ENCODE results near the gene KBTBD7.
"Not testable (repeated sequence)": the region's sequence is repeated elsewhere in the genome, so short reads cannot be mapped to it uniquely, and the experiment has no call there.

Gene KBTBD7

DNA sequence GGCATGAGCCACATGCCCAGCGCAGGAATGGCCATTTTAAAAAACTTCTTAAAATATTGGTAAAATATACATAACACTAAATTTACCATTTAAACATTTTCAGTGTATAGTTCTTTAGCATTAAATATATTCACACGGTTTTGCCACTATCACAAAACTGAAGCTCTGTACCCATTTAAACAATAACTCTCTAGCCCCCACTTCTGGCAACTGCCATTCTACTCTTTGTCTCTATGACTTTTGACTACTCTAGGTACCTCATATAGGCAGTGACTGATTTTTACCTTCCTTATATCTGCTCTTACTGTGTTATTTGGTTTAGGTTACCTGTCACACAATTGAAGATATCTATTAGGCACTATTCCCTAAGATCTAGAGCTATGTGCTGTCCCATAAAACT is 2.3 kb upstream of the KBTBD7 start:
- DNase-seq: peak in 1 of 5 experiments; percentile 36

DNA sequence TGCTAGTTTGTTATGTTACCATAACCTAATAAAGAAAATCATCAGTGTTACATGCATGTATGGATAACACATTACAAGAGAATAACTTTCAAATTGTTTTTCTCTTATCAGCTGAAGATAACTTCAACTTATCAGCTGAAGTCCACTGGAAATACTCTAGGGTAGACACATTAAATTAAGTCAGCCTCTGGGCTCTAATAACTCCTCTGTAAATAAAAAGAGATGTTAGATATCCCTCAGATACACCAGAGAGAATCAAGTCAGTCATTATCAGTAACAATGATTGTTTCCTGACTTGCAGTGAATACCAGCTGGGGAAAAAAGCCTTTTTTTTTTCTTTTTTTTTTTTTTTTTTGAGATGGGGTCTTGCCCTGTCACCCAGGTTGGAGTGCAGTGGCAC is 1.6 kb upstream of the KBTBD7 start:
- no peak for DNase-seq

DNA sequence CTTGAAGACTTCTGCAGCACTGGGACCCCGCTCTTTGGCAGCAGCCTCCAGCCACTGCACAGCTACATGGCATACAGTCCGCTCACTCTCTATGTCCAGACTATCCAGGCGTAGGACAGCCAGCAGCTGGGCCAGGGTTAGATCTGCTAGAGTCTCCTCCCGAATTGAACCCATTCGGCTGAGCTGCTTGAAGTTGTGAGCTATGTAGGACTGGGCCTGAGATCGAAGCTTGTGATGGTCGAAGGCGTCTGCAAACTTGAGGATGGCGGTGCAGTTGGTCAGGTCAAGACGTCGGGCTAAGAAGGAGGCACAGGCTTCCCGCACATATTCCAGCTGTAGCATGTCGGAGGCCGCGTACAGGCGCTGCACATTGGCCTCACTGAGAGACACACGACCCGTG is 900 bp downstream of the KBTBD7 start:
- DNase-seq: no peak

DNA sequence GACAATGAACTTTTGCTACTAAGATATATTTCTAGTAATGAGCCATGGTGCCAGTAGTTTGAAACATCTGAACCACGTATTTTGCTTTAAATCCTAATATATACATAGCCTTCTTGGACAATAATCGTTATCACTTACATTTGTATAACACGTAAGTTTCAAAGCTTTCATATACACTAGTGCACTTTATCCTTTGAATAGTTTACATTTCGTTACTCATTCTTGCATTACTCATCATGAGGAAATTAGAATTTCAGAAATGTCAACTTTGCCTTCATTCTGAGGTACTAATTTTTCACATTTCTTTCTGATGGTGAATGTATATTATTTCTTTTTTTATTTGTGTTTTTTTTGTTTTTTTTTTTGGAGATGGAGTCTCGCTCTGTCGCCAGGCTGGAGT is 5.8 kb downstream of the KBTBD7 start:
- no peak for DNase-seq

DNA sequence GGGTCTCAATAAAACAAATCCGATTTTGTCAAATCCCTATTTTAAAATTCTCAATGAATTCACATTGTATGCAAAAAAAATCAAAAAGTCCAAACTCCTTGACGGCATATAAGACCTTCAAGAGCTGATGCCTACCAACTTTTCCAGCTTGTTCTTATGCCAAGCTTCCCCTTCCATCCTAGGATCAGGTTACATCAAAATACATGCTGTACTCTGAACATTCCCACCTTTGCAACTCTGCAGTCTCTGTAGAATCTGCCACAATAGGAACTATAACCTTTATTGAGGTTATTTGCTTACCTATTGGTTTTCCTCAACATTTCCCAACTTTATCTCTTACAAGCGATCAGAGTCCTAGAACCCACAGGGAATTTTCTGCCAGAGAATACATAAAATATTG is 7.9 kb downstream of the KBTBD7 start:
- no peak for DNase-seq

DNA sequence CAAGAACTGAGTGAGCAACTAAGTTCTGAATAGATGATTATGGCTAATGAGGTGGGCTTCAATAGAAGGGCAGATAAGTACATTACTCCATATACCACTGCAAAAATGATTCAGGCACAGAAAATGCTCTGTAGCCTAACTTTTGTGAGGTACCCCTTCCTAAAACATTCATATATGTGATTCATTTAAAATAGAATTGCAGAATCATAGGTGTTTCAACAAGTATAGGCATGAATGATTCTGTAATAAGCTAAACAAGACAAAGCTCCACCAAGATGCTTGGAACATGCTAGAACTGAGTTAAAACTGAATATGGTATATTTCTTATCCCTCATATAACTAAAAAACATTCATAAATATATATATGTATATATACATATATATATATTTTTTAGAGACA is 12.1 kb downstream of the KBTBD7 start:
- no peak for DNase-seq

DNA sequence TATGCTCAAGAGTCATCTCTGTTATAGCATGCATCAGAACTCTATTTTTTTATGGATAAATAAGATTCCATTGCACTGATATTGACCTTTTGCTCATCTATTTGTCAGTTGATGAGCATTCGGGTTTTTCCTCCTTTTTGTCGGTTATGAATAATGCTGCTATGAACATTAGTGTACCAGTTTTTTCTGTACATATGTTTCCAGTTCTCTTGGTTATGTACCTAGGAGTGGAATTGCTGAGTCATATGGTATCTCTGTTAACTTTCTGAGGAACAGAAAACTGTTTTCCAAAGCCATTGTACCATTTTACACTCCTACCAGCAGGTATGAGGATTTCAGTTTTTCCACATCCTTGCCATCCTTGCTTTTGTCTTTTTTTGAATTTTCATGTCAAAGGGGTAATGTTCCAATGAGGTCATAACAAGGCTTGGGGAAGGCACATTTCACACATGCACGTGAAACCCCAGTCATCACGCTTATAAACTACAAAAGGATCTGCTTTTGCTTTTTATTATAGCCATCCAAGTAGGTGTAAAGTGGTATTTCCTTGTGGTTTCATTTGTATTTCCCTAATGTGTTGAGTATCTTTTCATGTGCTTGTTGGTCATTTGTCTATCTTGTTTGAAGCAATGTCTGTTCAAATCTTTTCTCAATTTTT is 14.6 kb downstream of the KBTBD7 start:
- DNase-seq: no peak

DNA sequence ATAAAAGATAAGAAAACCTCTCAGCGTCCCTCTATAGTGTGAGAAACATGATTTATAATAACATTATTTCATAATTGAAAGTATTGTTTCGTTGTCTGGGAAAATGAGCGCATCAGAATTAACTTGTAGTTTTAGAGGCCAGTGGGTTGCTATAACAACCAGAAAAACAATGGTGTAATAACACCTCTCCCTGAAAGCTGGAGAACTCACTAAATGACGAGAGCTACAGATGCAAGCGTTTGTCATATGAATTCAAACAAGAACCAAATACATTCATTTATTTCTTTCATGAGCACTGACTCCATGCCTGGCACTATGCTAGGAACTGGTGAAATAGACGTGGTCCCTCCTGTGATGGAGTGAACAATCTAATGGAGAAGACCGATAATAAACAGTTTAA is 16.3 kb downstream of the KBTBD7 start:
- DNase-seq: peak in 1 of 5 experiments; percentile 21

DNA sequence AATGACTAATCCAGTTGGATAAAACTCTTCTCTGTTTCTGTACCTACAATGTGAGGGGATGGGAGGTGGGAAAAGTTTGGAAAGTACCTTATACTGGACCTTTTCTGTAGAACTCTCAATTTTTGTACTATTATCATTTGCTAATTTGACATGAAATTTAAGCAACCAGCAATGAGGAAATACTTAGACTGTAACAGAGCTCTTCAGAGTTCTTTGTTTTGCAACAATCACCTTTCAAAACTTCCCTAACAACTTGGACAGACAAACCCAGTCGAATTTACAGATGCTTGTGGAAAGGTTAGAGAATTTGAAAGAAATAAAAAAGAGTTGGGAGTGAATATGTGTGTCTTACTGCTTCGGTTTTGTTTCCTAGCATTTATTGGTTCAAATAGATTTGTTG is 16.8 kb downstream of the KBTBD7 start:
- no peak for DNase-seq

DNA sequence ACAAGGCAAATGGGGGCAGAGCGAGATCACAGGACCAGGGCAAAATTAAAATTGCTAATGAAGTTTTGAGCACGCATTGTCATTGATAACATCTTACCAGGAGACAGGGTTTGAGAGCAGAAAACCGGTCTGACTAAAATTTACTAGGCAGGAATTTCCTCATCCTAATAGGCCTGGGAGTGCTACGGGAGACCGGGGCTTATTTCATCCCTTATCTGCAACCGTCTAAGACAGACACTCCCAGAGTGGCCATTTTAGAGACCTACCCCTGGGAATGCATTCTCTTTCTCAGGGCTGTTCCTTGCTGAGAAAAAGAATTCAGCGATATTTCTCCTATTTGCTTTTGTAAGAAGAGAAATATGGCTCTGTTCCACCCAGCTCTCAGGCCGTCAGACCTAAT is 18.8 kb downstream of the KBTBD7 start:
- not testable (repeated sequence) for DNase-seq

DNA sequence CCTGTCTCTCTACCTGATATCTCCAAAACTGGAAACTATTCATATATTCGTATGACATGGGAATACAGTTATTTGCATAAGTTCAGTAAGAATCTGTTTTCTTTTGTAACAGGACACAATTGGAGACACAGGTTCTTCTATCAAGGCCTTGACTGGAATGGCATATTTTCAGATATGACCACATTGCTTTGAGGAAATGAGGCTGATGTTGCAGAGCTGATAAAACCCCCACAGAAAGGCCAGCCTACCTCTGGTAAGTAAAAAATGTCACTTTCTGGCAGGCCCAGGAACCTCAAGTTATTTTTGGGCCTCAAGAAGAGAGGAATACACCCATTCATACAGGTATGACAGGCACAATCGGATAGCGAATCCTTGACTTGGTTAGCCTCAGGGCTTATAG is 32.2 kb downstream of the KBTBD7 start:
- DNase-seq: no peak

DNA sequence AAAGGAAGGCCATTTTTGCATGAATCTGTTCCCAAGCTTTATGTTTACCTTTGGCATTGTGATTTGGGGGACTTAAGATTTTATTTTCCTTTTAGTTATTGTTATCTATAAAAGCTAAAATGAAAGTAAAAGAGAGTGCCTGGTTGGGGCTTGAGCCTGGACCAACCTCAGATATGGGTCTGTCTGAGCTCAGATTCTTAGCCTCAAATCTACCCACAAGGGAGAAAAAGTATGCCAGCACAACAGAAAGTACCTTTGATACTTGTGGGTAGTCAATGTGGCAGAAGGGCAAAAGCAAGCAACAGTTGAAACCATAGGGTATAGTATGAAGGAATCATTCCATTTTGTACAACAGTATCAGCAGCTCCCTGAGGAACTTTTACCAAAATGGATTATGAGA is 35.2 kb downstream of the KBTBD7 start:
- peak in 1 of 5 experiments; percentile 67 for DNase-seq

DNA sequence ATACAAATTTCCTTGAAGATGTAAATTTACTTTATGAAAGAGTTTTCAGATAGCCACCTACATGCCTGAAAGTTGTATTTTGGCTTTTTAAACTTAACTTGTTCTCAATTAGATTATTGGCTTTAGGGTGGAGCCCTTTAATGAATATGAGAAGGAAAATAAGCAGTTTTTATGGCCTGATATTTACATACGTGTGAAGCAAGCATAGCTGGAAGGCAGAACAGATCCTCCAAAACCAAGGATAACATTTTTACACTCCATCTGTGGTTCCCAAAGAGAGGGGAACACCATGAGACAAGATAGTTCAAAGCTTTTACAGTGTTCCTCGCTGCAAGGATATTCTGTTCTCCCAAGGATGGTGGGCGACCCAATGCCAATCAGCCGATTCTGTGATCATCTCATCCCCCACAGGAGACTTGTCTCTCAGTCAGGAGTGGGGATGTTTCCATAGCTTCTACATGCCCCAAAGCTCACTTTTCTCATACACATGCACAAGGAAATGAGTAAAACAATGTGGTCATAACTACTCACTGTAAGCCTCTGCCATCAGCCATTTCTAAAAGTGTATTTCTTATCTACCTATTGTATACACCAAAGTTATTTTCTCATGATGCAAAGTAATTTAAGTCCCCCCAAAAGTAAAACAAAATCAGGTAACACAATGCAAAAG is 37.2 kb downstream of the KBTBD7 start:
- DNase-seq: no peak

DNA sequence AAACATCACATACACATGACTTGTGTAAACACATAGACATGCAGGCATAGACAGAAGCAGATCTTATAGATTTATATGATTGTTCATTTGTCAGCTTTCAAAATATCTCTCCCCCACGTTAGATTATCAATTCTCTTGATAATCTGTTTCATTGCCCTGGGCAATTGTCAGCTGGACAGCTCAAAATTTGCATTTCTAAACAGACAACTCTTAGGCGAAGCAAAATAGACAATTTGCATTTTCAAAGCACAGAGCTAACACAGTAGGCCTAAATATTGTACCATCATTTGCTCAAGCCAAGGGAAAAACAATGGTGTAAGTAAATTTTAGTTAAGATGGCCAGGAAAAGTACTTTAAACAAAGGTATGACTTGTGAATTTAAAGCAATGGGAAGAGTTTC is 37.7 kb downstream of the KBTBD7 start:
- DNase-seq: no peak

DNA sequence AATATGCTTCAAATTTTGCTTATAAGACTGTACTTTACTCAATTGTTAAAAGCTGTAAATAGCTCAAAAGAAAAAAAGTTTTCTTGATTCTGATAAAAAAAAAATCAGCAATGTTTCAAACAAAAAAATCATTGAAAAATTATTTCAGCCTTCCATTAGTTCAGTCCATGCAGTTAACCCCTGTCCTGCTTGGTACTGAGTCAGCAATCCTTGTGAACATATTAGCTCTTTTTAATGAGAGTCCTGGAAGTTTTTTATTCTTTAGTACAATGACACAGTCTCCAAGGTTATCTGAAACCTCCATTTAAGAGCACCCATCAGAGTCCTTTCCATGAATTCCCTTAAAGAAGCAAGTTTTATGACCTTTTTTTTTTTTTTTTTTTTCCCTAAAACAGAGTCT is 40.3 kb downstream of the KBTBD7 start:
- no peak for DNase-seq

DNA sequence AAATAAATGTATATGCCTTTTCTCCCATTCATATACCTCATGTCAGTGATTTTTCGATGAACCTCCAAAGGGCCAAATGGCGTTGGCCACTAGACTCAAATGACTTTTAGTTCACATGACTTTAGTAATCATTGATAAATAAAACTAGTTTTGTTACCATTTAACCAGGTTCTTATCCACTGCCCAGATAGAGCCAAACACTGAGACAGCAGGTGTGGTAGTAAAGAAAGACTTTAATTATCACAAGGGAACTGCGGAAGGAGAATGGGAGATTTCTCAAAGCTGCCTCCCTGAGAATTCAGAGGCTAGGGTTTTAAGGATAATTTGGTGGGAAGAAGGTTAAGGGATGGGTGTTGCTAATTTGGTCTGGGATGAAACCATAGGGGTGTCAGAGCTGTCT is 42.4 kb downstream of the KBTBD7 start:
- no peak for DNase-seq

DNA sequence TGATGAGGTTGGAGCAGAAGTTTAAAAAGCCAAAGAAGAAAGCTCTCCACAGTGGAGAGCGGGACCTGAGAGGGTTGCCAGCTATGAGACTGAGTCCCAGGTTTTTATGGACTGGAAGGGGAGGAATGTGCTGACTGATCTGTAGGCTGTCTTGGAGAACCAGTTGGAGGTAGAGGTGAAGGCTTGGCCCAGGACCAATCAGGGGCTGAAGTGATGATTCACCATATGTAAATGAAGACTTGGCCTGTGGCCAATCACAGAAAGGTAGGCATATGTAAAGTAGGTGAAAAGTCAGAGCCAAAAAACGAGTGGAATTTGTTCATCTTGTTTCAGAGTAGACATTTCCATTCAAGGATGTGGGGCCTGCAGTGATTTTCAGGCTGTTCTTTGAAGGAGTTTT is 44.3 kb downstream of the KBTBD7 start:
- no peak for DNase-seq

DNA sequence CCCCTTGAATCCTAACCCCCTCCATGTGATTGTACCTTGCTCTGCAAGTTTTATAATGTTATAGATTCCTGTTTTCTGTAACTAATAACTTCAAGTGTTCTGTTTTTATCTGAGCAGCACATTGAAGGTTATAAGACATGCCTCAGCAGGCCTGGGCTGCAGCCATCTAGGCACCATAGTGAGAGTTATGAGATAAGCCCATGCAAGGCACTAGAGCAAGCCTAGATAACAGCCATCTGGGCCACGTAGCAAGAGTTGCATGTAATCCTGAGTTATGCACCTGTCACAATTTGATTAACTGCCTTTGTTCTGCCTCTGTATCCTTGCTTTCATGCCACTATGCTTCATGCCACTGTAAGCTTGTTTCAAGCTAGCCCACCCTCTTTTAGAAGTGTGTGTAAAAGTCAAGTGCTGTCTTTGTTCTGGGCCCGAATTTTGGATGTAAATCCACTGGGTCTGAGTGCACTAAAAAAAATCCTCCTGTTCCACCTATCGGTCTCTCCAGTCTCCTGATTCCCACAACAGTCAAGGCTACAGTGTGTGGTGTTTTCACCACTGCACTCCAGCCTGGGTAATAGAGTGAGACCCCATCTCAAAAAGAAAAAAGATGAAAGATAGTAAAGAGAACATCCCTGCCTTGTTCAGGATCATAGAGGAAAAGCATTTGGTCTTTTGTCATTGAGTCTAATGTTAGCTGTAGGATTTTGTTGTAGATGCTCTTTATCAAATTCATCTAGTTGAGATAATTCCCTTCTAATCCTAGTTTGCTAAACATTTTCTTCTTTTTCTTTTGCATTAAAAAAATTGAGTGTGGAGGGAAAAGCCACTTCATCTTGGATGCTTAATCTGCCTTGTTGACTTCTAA is 45.7 kb downstream of the KBTBD7 start:
- no peak for DNase-seq

DNA sequence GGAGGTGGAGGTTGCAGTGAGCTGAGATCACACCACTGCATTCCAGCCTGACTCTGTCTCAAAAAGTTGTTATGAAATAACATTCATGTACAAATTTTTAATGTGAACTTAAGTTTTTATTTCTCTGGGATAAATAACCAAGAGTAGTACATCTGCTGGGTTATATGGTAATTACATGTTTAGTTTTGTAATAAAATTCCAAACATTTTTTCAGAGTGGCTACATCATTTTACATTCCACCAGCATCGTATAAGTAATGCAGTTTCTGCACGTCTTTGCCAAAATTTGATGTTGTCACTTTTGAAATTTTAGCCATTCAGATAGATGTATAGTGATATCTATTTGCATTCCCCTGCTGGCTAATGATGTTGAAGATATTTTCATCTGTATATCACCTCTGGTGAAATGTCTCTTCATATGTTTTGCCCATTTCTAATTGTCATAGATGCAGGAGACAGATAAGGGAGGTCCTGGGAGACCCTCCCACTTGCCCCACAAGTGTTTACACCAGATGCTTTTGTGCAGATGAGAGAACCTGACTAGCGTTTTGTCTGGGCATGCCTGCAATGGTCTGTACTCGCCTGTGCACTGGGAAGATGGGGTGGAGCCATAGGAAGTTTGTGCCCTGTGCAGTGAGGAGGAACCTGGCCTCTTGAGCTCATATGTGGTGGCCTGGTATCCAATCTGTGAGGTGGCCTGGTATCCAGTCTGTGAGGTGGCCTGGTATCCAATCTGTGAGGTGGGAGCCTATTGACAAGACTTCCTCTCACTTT is 49.0 kb downstream of the KBTBD7 start:
- DNase-seq: no peak

DNA sequence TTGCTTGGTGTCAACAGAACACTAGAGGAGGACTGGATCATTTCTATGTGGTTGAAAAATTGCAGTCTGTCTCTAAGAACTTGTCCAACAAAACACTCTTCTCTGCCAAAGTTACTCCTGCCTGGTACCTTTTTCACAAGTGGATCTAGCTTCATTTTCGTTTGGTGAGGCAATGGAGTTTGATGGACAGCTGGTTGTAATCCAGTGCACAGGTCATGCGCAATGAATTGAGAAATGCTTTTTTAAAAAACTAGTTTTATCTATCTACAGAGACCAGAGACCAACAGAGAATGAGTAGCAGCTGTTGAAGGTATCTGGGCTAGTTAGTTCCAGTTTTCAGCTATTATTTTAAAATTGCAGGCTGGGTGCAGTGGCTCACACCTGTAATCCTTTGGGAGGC is 49.8 kb downstream of the KBTBD7 start:
- DNase-seq: no peak
